GM21717 (cell line): Measurements from ENCODE around the gene CCNF.
"Not testable (repeated sequence)": the region's sequence is repeated elsewhere in the genome, so short reads cannot be mapped to it uniquely, and the experiment has no call there.

Experiments
- ATAC-seq: cut with Tn5 transposase; IDR thresholded peaks from one replicate; pipeline ENCODE4 v1.9.1; 2021; ENCODE audit warnings: mild to moderate bottlenecking, moderate library complexity; ENCODE audit not compliant: unreplicated experiment

The CCNF gene, protein sequence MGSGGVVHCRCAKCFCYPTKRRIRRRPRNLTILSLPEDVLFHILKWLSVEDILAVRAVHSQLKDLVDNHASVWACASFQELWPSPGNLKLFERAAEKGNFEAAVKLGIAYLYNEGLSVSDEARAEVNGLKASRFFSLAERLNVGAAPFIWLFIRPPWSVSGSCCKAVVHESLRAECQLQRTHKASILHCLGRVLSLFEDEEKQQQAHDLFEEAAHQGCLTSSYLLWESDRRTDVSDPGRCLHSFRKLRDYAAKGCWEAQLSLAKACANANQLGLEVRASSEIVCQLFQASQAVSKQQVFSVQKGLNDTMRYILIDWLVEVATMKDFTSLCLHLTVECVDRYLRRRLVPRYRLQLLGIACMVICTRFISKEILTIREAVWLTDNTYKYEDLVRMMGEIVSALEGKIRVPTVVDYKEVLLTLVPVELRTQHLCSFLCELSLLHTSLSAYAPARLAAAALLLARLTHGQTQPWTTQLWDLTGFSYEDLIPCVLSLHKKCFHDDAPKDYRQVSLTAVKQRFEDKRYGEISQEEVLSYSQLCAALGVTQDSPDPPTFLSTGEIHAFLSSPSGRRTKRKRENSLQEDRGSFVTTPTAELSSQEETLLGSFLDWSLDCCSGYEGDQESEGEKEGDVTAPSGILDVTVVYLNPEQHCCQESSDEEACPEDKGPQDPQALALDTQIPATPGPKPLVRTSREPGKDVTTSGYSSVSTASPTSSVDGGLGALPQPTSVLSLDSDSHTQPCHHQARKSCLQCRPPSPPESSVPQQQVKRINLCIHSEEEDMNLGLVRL

DNA sequence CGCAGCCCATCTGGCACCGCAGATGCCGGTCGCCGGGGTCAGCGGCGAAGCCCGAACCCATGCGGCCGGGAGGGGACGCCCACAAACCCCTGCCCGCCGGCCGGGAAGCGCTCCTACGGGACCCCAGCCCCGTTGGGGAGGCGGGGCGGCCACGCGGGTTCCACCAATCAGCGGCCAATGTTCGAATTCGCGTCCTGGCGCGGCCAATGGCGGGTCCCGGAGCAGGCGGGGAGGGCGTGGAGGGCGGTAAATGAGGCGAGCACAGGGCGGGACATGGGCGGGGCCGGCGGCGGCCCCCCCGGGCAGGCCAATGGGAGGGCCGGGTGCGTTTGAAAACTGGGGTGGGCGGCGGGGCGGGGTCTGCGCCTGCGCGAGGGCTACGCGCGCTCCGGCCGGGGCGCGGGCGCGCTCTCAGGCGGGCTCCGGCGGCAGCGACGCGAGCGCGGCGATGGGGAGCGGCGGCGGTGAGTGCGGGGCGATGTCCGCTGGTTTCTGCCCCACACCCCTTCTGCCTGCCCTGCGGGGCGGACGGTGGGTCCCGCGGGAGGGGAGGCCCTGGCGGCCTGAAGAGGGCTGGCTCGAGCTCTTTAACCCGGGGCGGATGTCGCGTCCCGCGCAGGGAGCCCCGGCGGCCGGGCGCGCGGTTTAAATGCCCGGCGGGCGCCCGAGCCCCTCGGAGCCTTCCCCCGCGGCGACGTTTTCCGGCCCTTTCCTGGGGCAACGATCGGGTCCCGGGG, at the start of gene CCNF:
TSS of gene CCNF (plus strand) at position 414 of the 737 bp plus-strand sequence. CDS start at position 449, 35 bp downstream.
- ATAC-seq = peak; percentile 71

DNA sequence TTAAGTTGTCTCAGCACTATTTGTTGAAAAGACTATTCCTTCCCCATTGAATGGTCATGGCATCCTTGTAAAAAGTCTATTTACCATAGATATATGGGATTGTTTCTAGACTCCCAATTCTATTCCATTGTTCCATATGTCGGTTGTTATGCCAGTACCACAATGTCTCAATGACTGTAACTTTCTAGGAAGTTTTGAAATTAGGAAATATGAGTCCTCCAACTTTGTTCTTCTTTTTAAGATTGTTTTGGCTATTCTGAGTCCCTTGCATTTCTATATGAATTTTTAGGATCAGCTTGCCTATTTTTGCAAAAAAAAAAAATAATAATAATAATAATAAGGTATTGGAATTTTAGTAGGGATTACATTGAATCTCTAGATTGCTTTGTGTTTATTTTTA, 45.7 kb upstream of the CCNF start:
- ATAC-seq = no peak

DNA sequence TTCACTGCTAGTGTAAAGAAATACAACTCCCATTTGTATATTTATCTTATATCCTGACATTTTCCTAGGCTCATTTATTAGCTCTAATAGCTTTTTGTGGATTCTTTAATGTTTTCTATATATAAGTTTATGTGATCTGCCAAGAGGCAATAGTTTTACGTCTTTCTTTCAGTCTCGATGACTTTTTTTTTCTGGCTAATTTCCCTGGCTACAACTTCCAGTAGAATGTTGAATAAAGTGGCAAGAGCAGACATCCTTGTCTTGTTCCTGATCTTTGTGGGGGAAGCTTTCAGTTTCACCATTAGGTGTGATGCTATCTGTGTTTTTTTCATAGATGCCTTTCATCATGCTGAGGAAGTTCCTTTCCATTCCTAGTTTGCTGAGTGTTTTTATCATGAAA, 44.8 kb upstream of the CCNF start:
- ATAC-seq = no peak

DNA sequence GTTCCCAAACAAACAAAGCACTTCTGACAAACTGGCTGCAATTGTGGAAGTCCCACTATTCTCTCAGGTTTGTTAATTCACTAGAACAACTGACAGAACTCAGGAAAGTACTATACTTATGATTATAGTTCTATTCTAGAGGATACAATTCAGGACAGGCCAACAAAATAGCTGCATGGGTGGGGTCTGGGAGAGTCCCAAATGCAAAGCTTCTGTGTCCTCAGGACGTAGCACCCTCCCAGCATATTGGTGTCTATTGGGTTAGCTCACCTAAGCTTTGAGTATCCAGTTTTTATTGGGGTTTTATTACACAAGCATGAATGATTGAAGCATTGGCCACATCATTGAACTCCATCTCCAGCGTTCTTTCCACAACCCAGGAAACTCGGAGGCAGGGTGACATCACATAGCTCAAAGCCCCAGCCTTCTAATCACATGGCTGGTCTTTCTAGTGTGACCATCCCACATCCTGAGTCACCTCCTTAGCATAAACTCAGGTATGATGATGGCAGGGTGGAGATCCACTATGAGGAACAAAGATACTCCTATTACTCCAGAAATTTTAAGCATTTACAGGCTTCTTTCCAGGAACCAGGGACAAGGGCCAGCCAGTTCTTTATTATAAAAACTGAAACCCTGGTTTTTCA, 43.9 kb upstream of the CCNF start:
- no peak for ATAC-seq

DNA sequence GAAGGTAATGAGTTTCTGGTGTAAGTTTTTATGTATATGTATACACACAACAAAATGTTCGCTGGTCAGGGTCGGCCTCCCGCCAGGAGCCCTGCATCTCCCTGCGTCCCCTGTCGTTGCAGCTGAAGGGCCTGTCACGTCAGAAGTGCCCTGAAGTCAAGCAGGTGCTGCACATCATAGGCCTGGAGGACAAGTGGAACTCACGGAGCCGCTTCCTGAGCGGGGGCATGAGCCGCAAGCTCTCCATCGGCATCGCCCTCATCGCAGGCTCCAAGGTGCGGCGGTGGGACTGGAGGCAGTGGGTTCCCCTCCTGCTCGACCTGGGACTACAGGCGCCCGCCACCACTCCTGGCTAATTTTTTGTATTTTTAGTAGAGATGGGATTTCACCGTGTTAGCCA, 43.3 kb upstream of the CCNF start:
- ATAC-seq = not testable (repeated sequence)

DNA sequence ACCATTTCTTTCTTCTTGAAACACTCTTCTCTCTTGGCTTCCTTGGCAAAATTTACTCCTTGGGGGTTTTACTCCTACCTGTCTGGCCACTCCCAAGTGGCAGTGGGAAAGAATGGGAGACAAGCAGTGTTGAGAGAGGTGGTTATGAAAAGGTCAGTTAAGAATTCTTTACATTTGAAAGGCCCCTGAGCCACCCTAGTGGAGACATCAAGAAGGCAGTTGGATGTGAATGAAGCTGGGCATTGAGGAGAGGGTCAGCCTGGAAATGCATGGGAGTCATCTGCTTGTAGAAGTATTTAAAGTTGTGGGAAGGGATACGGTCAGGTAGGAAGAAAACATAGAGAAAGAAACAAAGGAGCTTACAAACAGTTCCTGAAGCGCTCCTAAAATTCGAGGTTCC, 42.3 kb upstream of the CCNF start:
- no peak for ATAC-seq

DNA sequence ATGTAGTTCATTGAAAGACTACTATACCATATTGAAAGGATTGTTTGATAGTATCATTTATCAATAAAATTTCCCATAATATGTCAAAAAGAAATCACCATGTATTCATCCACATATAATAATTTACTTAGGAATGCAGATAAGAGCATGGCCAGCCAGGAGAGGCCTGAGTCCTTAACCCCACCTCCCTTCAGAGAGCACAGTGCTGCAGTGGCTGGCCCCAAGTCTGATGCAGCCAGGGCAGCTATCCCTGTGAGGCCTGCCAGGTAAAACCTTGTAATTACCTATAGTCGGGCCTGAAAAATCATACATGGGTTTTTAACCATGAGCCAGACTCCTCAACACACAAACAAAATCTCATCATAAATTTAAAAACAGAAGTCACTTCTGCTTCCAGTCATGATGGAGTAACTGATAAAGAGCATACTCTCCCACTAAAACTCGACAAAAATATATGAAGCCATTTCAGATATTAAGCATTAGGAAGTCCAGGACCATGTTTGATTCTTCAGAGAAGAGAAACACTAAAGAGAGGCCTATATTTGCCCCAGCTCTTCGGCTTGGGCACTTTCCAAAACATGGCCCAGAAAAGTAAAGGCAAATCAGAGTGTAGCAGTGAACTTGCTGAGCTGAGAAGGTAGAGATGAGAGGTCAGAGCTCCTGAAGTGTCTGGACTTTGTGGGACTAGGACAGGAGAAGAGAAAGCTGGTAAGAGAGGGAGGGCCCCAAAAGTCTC, 40.9 kb upstream of the CCNF start:
- no peak for ATAC-seq

DNA sequence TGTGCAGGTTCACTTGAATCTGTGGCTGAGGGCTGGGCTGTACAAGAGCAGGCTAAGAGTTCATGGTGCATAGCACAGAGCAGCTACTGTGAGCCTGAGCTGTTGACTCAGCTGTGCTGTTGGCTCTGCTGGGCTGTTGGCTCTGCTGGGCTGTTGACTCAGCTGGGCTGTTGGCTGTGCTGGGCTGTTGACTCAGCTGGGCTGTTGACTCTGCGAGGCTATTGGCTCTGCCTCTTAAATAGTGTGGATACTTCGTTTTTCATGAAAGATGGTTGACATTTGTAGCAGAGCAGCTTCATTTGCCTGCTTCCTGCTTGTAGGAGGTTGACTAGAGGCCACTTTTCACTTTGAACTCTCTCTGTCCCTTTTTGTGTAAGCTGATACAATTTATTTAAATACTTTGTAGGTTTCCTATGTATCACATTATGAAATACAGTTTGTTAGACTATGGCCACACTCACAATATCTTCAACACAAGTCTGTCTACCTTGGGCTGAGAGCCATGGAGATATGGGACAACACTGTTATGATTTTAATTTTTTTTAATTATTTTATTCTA, 40.3 kb upstream of the CCNF start:
- no peak for ATAC-seq

DNA sequence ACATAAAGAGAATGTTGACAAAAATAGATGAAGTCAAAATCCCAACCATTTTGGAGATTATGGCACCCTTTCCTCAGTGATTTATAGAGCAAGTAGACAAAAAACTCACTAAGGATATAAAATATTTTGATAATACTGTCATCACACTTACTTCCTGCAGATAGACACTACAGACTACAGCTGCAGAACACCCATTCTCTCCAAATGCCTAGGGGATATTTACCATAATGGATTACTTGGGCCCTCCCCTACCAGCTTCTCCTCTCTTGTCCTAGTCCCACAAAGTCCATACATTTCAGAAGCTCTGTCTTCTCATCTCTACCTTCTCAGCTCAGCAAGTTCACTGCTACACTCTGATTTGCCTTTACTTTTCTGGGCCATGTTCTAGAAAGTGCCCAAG, 37.2 kb upstream of the CCNF start:
- ATAC-seq = no peak

DNA sequence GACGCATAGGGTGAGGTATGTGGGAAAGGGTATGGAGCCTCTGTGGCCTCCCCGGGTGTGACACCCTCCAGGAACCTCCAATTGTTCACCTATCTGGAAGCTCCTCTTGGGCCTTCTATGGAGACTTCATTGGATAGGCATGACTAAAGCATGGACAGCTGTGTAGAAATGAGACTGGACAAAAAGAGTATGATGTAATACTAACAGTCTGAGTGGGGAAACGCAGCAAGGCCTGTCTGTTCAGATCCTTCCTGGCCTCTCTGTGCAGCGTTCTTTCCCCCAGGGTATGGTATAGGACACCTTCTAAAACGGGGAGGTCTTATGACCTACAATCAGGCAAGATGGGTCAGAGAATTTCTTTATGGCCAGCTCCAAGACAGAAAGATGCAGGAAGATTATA, 30.7 kb upstream of the CCNF start:
- ATAC-seq = no peak

DNA sequence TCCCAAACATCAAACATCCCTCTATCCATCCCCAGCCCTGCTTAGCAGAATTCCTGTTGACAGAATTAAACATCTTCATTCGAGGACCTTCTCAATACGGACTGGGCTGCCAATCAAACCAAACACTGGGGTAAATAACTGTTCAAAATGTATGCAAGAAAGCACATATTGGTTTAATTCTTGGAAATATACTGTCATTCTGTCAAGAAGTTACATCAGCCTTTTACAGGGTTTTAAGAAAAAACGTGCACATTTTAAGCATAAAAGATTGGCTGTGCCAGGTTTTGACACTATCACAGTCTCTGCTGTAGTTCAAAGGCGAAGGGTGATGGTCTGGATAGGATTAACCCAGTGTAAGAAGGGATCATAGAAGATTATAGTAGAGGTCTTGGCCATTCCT, 25.1 kb upstream of the CCNF start:
- ATAC-seq = no peak

DNA sequence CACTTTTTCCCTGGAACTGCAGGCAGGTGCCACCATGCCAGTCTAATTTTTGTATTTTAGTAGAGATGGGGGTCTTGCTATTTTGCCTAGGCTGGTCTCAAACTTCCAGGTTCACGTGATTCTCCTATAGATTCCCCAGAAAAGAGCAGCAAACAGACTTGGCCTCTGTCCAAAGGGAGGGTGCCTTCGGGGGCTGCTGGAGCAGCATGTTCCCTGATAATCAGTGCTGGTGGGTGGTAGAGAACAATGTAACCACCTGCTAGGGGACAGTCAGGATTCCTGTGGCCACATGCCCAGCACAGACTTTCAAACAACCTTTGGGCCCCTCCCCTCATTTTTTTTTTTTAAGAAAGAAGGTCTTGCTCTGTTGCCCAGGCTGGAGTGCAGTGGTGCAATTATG, 14.2 kb upstream of the CCNF start:
- no peak for ATAC-seq

DNA sequence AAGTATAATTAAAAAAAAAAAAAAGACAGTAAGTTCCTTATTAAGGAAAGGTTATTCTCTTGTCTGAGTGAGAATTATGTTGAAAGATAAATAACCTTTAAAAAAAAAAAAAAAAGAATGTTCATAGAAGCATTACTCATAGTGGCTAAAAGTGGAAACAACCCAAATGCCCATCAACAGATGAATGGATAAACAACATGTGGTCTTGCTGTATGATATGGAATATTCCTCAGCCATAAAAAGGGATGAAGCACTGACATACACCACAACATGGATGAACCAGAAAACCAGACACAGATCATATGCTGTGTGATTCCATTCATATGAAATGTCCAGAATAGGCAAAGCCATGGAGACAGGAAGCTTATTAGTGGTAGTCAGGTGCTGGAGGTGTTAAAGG, 9.2 kb upstream of the CCNF start:
- ATAC-seq = no peak

DNA sequence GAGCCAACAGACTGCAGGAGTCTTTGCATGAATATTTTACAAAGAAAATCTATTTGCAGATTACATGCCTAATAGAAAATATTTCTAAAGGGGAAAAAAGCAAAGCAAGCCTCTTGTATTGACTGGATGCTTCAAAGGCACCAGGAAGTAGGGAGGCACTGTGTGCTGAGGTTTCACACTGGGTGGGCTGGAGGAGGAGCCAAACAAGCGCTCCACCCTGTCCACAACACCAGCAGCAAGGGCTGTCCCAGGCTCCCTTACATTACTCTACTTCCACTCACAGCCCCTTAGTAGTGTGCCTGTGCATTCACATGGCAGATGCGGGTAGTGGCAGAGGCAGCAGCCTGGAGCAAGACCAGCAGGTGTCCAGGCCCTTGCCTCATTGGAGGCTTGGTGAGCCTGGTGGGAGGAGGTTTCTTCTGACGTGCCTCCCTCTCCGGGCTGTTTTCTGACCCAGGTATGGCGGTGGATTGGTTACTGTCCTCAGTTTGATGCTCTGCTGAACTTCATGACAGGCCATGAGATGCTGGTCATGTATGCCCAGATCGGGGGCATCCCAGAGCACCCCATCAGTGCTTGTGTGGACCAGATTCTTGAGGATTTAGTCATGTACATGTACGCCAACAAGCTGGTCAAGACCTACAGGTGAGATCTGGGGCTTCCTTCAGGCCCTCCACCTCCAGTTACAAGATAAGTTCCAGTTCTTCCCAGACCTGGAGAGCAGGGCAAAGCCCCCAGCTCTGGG, 7.0 kb upstream of the CCNF start:
- no peak for ATAC-seq

DNA sequence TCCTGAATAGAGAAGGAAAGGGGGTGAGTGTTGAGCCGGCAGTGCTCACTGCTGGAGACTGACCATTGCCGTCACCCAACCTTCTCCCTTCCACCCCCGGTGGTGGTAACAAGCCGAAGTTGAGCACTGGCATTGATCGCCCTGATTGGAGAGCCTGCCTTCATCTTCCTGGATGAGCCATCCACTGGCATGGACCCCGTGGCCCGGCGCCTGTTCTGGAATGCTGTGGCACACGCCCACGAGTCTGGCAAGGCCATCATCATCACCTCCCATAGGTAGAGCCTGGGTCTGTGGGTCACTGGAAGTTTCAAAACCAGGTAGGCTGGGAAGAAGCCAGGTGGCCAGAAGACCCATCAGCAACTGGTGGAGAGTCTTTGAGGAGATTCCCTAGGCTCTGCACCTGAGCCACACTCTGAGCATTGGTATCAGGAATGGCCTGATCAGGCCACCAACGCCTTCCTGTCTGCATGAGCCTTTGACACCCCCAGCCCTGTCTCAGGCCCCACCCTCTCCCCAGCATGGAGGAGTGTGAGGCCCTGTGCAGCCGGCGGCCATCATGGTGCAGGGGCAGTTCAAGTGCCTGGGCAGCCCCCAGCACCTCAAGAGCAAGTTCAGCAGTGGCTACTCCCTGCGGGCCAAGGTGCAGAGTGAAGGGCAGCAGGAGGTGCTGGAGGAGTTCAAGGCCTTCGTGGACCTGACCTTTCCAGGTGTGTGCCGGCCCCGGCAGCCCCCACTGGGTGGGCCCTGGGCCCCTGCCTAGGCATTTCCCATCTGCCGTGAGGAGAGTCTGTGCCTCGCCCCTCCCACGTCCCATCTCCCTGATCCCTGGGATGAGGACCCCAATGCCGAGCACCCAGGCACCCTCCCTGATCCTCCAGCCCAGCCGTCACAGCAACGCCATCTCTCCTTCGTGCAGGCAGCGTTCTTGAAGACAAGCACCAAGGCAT, 4.9 kb upstream of the CCNF start:
- no peak for ATAC-seq

DNA sequence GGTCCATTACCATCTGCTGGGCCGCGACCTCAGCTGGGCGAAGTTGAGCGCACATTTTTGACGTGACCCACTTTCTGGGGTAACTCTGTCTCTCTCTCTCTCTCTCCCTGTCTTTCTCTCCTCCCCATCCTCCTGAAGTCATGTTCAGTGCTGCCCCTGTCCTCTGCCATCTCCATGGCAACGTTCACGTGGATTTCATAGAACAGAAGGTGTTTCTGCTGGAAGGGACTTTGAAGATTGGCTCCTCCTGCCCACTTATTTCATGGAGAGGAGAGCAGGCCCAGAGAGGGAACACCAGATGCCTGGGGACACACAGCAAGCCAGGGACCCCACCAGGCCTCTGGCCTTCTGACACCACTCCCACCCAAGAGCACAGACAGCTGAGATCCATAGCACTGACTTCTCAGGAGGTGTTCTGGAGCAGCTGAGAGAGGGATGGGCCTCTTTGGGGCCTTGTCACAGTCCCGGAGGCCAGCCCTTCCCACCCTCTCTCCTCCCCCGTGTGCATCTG, 4.2 kb upstream of the CCNF start:
- no peak for ATAC-seq

DNA sequence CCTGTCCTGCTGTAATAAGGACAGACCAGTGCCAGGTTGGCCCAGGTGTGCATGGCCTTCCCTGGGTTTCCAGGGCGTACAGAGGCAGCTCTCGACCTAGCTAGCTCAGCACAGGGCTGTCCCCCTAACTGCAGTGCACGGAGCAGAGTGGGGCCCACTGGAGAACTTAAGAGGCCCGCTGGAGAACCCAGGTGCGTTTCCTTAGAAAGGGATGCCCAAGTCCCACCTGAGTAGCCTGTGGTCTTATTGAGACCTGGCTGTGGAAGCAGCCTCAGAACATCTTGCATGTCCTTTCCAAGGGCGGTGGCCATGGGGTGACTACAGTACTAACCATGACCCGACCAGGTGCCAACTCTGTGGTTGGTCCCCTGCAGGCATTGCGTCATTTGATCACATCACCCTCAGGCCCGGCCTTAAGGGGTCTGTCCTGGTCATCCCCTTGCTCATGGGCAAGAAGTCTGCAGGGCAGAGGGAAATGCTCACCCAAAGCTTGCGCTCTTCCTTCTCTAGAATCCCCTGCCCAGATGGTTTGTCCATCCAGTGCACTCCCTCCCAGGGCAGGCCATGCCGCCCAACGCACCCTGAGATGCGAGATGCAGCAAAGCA, 3.3 kb upstream of the CCNF start:
- ATAC-seq = no peak

DNA sequence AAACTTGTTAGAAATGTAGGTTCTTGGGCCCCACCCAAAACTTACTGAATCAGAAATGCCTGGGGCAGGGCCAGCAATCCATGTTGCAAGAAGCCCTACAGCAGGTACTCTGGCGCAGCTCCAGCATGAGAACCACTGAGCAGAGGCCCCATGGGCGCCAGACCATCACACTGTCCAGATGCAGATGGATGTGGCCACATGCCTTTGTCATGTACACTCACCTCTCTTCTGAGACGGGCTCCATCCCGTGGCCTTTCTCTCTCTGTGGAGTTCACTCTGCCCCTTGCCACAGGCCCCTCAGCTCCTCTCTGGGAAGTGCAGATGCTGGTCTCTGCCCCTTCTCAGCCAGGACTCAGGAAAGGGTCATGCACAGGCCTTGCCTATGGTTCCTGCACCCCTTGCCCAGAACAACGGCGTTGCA, 2.3 kb upstream of the CCNF start:
- no peak for ATAC-seq
